HEK293T (cell line): Measurements from ENCODE around the gene RBPMS2.

ENCODE experiments used
- ARNT ChIP-seq: fragments of 450-650 bp; IDR thresholded peaks from 2 replicates; pipeline ENCODE4 v1.6.1; 2017; ENCODE audit warnings: mild to moderate bottlenecking
- BHLHE40 ChIP-seq: fragments of 450-650 bp; IDR thresholded peaks from 2 replicates; pipeline ENCODE4 v1.6.1; 2016; ENCODE audit warnings: mild to moderate bottlenecking, moderate library complexity, borderline replicate concordance
- CTBP1 ChIP-seq: fragments of 450-650 bp; IDR thresholded peaks from 2 replicates; pipeline ENCODE4 v1.6.1; 2016; ENCODE audit warnings: borderline replicate concordance
- ELF4 ChIP-seq: fragments of 450-650 bp; IDR thresholded peaks from 2 replicates; pipeline ENCODE4 v1.6.1; 2017; ENCODE audit warnings: antibody characterized with exemption
- FOXA1 ChIP-seq: fragments of 450-650 bp; IDR thresholded peaks from 2 replicates; pipeline ENCODE4 v1.6.1; 2016; ENCODE audit warnings: mild to moderate bottlenecking
- FOXK2 ChIP-seq: fragments of 450-650 bp; IDR thresholded peaks from 2 replicates; pipeline ENCODE4 v1.6.1; 2016; ENCODE audit warnings: mild to moderate bottlenecking
- FOXM1 ChIP-seq: fragments of 450-650 bp; IDR thresholded peaks from 2 replicates; pipeline ENCODE4 v1.6.1; 2017; ENCODE audit warnings: mild to moderate bottlenecking, borderline replicate concordance
- HDGF ChIP-seq: fragments of 450-650 bp; IDR thresholded peaks from 2 replicates; pipeline ENCODE4 v1.6.1; 2017; ENCODE audit warnings: antibody characterized with exemption, borderline replicate concordance
- NFRKB ChIP-seq: fragments of 450-650 bp; IDR thresholded peaks from 2 replicates; pipeline ENCODE4 v1.6.1; 2016; ENCODE audit warnings: mild to moderate bottlenecking, moderate library complexity
- SP1 ChIP-seq: fragments of 450-650 bp; IDR thresholded peaks from 2 replicates; pipeline ENCODE4 v1.6.1; 2017
- SUZ12 ChIP-seq: fragments of 450-650 bp; IDR thresholded peaks from 2 replicates; pipeline ENCODE4 v1.6.1; 2016; ENCODE audit warnings: mild to moderate bottlenecking
- TARDBP ChIP-seq: fragments of 450-650 bp; IDR thresholded peaks from 2 replicates; pipeline ENCODE4 v1.6.1; 2016
- ZNF384 ChIP-seq: fragments of 450-650 bp; IDR thresholded peaks from 2 replicates; pipeline ENCODE4 v1.6.1; 2016

DNA sequence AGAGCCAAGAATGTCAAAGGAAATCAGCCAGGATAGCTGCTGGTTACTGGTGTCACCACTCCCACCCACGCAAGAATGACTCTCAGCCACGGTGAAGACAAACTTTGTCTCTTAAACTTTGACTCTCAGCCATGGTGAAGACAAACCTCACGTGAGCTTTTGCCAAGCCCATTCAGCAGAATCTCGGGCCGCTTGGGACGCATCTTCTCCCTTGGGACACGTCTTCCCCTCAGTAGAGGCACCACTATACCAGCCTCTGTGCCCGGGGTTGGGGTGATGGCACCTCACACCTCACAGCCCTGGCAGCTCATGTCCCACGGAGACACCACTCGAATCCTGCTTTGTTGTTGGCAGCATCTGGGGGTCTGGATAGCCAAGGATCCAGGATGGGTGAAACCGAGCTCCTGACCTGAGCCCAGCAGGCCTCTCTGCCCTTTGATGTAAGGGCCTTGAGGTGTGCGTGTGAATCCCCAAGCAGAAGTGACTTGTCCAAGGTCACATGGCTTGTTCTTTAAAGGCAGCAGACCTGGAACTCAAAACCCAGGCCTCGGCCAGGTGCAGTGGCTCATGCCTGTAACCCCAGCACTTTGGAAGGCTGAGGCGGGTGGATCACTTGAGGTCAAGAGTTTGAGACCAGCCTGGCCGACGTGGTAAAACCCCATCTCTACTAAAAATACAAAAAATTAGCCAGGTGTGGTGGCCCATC, 21.8 kb downstream of the RBPMS2 start:
- TF ChIP-seq SP1 (no peak), BHLHE40 (no peak), FOXA1 (no peak), ARNT (no peak), TARDBP (no peak), ELF4 (no peak), HDGF (no peak), FOXM1 (no peak), ZNF384 (no peak), CTBP1 (no peak), NFRKB (no peak), SUZ12 (no peak), FOXK2 (no peak)
